ENCODE results near the gene PHTF1.

The PHTF1 gene

GRCh38 chr1:113691184-113691583, 68.1 kb downstream of the PHTF1 start:
- H3K4me2 ChIP-seq (ENCODE audit: low read length): no peak overlapping the region
- H3K79me2 ChIP-seq: no peaks in the 10 kb centered on the region
- no peak overlapping the region for H2AFZ ChIP-seq
- H3K4me1 ChIP-seq: no peaks in the 10 kb centered on the region
- H3K4me3 ChIP-seq (ENCODE audit: low read depth, low read length): no peak overlapping the region
- no peaks in the 10 kb centered on the region for H3K36me3 ChIP-seq (ENCODE audit: control insufficient read depth, insufficient read depth, low read length)
- H3K9ac ChIP-seq: no peak overlapping the region
- TF ChIP-seq, protein P1, sequence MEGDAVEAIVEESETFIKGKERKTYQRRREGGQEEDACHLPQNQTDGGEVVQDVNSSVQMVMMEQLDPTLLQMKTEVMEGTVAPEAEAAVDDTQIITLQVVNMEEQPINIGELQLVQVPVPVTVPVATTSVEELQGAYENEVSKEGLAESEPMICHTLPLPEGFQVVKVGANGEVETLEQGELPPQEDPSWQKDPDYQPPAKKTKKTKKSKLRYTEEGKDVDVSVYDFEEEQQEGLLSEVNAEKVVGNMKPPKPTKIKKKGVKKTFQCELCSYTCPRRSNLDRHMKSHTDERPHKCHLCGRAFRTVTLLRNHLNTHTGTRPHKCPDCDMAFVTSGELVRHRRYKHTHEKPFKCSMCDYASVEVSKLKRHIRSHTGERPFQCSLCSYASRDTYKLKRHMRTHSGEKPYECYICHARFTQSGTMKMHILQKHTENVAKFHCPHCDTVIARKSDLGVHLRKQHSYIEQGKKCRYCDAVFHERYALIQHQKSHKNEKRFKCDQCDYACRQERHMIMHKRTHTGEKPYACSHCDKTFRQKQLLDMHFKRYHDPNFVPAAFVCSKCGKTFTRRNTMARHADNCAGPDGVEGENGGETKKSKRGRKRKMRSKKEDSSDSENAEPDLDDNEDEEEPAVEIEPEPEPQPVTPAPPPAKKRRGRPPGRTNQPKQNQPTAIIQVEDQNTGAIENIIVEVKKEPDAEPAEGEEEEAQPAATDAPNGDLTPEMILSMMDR (IDR thresholded peaks at IDR 0.05): no peak
- no peak overlapping the region for H3K27ac ChIP-seq
- peaks cover 3% of the 10 kb centered on the region for H3K9me3 ChIP-seq (ENCODE audit: control insufficient read depth, low read length)
- H3K27me3 ChIP-seq (ENCODE audit: control insufficient read depth, insufficient read depth, low read length): no peaks in the 10 kb centered on the region

- H3K79me2 ChIP-seq: no peaks in the 10 kb centered on the region
- no peaks in the 10 kb centered on the region for H3K27me3 ChIP-seq (ENCODE audit: control insufficient read depth, insufficient read depth, low read length)
- no peak overlapping the region for H3K9ac ChIP-seq
- H3K27ac ChIP-seq: no peak overlapping the region
- no peak overlapping the region for H2AFZ ChIP-seq
- H3K4me3 ChIP-seq (ENCODE audit: low read depth, low read length): no peak overlapping the region
- H3K4me1 ChIP-seq: no peaks in the 10 kb centered on the region
- H3K9me3 ChIP-seq (ENCODE audit: control insufficient read depth, low read length): no peaks in the 10 kb centered on the region
- H3K4me2 ChIP-seq (ENCODE audit: low read length): no peak overlapping the region
- TF ChIP-seq, protein P1 (IDR thresholded peaks at IDR 0.05): no peak
- no peaks in the 10 kb centered on the region for H3K36me3 ChIP-seq (ENCODE audit: control insufficient read depth, insufficient read depth, low read length)
These were observed 72.2 kb downstream of the PHTF1 start for GRCh38 chr1:113686891-113687618.

- H3K27ac ChIP-seq: no peak overlapping the region
- H3K79me2 ChIP-seq: no peaks in the 10 kb centered on the region
- no peak overlapping the region for H3K9ac ChIP-seq
- TF ChIP-seq, protein P1 (IDR thresholded peaks at IDR 0.05): no peak
- no peaks in the 10 kb centered on the region for H3K9me3 ChIP-seq (ENCODE audit: control insufficient read depth, low read length)
- no peaks in the 10 kb centered on the region for H3K27me3 ChIP-seq (ENCODE audit: control insufficient read depth, insufficient read depth, low read length)
- H3K4me3 ChIP-seq (ENCODE audit: low read depth, low read length): no peak overlapping the region
- no peak overlapping the region for H3K4me2 ChIP-seq (ENCODE audit: low read length)
- H3K4me1 ChIP-seq: no peaks in the 10 kb centered on the region
- no peak overlapping the region for H2AFZ ChIP-seq
- H3K36me3 ChIP-seq (ENCODE audit: control insufficient read depth, insufficient read depth, low read length): no peaks in the 10 kb centered on the region
These were observed 75.1 kb downstream of the PHTF1 start for GRCh38 chr1:113684153-113684541.

- H3K36me3 ChIP-seq (ENCODE audit: control insufficient read depth, insufficient read depth, low read length): no peaks in the 10 kb centered on the region
- no peak overlapping the region for H3K4me3 ChIP-seq (ENCODE audit: low read depth, low read length)
- no peaks in the 10 kb centered on the region for H3K27me3 ChIP-seq (ENCODE audit: control insufficient read depth, insufficient read depth, low read length)
- H3K27ac ChIP-seq: no peak overlapping the region
- TF ChIP-seq, protein P1 (IDR thresholded peaks at IDR 0.05): no peak
- no peaks in the 10 kb centered on the region for H3K79me2 ChIP-seq
- no peaks in the 10 kb centered on the region for H3K4me1 ChIP-seq
- H3K9ac ChIP-seq: no peak overlapping the region
- no peak overlapping the region for H3K4me2 ChIP-seq (ENCODE audit: low read length)
- no peak overlapping the region for H2AFZ ChIP-seq
- H3K9me3 ChIP-seq (ENCODE audit: control insufficient read depth, low read length): no peaks in the 10 kb centered on the region
These were observed 75.7 kb downstream of the PHTF1 start for GRCh38 chr1:113683384-113684152.
